ENCODE results near the gene MAFF. TPM values are rescaled to one million over a fixed set of nuclear protein-coding genes. Genes with fewer than 3 reads are reported as not detected.

The MAFF gene
- total RNA-seq = 41.6 and 69.9 TPM in 2 replicates

GRCh38 chr22:38201711-38202436 is at the start of gene MAFF:
Gene MAFF (plus strand): TSS chr22:38201994. CDS start chr22:38213854, 11,860 bp downstream.

GRCh38 chr22:38181453-38182200 is 20.2 kb upstream of the MAFF start, which contains the start of gene PLA2G6:
Gene PLA2G6 (minus strand): TSS chr22:38181830. CDS start chr22:38169426, 12,404 bp downstream.

Other genes with a start within 250 kb of the MAFF start
- gene C22orf23, start 248.4 kb upstream of the MAFF start, total RNA-seq = 0.19 and 0.85 TPM in 2 replicates
- gene POLR2F, start 248.3 kb upstream of the MAFF start, total RNA-seq = 30.4 and 84.0 TPM in 2 replicates
- gene SOX10, start 217.4 kb upstream of the MAFF start, total RNA-seq = not detected in 2 replicates
- 11.8 and 14.0 TPM in 2 replicates for gene PICK1, start 144.6 kb upstream of the MAFF start, total RNA-seq
- 0.38 and 0.85 TPM in 2 replicates for gene SLC16A8, start 117.8 kb upstream of the MAFF start, total RNA-seq
- 0.56 and 1.7 TPM in 2 replicates for gene BAIAP2L2, start 91.3 kb upstream of the MAFF start, total RNA-seq
- 5.8 and 18.3 TPM in 2 replicates for gene PLA2G6, start 20.2 kb upstream of the MAFF start, total RNA-seq
- 22.8 and 27.2 TPM in 2 replicates for gene TMEM184B, start 71.0 kb downstream of the MAFF start, total RNA-seq
- 122 and 123 TPM in 2 replicates for gene CSNK1E, start 115.4 kb downstream of the MAFF start, total RNA-seq

All from regular cardiac myocyte (primary cell).